HepG2 (cell line): ENCODE data around the gene VSX1.

Source experiments
- JUND ChIP-seq: sonication (generic); formaldehyde crosslinking; IDR thresholded peaks from 2 replicates; pipeline ENCODE4 v1.8.0; 2022; ENCODE audit warnings: mild to moderate bottlenecking, missing genetic modification reagents
- RXRA ChIP-seq: sonication (generic); formaldehyde crosslinking; IDR thresholded peaks from 2 replicates; pipeline ENCODE4 v1.5.1; 2020; ENCODE audit warnings: missing genetic modification reagents
- STAT5B ChIP-seq: sonication (generic); formaldehyde crosslinking; IDR thresholded peaks from 2 replicates; pipeline ENCODE4 v1.4.0; 2020; ENCODE audit warnings: missing genetic modification reagents
- TF ChIP-seq, protein P1 (sequence below): sonication (generic); formaldehyde crosslinking; IDR thresholded peaks from 2 replicates; pipeline ENCODE4 v1.4.0; 2020; ENCODE audit warnings: missing genetic modification reagents

DNA sequence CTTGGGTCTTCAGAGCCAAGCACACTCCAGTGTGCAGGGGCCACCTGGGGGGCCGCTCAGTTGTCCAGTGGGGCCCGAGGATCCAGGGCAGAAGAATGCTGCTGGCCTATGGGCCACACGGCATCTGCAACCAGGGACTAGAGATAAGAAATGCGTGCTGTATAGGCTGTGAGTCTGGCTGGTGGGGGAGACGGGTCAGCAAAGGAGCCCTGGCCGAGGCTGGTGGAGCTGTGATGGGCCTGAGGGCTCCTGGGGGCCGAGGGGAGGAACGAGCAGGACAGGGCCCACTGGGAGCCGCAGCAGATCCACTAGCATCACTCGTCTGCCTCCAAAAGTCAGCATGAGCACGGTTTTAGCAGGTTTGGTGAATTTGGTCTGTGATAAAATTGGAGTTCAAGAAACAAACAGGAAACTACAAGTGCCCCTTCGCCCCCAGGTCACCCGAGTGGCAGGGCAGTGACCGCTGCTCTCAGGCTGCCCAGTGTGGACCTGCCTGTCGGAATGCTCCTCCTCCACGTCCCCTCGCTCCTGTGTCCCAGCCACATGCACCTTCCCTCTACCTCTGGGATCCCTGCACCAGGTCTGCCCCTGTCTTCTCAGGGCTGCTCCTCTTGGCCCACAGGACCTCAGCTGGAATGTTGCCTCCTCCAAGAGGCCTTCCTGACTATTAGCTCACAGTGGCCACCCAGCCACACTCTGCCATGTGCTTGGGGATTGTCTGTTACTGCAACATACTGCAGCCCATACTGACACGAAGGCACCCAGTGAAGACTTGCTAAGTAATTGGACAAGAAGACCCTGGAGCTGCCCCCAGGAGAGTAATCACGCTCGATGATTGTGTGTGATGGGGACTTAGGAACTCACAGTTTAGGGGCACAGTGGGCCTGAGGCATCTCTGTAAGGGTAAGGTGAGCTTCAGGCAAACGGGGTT, 34.9 kb downstream of the VSX1 start:
- no peak for TF ChIP-seq JUND (CRISPR knock-in tag)
- TF ChIP-seq RXRA, result no peak; the same call in 1 of the 2 replicates
- TF ChIP-seq, protein P1, sequence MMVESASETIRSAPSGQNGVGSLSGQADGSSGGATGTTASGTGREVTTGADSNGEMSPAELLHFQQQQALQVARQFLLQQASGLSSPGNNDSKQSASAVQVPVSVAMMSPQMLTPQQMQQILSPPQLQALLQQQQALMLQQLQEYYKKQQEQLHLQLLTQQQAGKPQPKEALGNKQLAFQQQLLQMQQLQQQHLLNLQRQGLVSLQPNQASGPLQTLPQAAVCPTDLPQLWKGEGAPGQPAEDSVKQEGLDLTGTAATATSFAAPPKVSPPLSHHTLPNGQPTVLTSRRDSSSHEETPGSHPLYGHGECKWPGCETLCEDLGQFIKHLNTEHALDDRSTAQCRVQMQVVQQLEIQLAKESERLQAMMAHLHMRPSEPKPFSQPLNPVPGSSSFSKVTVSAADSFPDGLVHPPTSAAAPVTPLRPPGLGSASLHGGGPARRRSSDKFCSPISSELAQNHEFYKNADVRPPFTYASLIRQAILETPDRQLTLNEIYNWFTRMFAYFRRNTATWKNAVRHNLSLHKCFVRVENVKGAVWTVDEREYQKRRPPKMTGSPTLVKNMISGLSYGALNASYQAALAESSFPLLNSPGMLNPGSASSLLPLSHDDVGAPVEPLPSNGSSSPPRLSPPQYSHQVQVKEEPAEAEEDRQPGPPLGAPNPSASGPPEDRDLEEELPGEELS (CRISPR knock-in tag), result no peak
- no peak for TF ChIP-seq STAT5B
